ENCODE results near the gene B3GALT4.

The B3GALT4 gene

DNA sequence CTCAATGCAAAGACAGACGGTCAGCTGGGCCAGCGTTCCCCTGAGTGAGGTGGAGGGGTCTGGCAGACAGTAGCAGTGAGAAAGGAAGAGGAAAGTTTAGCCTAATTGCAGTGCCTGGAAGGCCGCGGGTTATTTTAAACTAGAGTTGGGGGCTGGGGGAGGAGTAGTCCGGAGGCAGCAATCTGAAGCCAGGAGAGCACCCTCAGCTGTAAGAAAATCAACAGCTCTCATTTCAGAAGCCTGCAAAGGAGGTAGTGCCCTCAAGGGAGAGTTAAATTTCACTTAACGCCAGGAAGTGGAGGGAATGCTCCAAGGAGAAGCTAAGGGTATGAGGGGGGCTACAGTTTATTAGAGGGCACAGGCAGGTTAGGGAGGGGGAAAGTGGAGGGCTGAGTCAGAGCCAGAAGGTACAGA, 41.7 kb upstream of the B3GALT4 start (continued):
- TF ChIP-seq, protein P1, sequence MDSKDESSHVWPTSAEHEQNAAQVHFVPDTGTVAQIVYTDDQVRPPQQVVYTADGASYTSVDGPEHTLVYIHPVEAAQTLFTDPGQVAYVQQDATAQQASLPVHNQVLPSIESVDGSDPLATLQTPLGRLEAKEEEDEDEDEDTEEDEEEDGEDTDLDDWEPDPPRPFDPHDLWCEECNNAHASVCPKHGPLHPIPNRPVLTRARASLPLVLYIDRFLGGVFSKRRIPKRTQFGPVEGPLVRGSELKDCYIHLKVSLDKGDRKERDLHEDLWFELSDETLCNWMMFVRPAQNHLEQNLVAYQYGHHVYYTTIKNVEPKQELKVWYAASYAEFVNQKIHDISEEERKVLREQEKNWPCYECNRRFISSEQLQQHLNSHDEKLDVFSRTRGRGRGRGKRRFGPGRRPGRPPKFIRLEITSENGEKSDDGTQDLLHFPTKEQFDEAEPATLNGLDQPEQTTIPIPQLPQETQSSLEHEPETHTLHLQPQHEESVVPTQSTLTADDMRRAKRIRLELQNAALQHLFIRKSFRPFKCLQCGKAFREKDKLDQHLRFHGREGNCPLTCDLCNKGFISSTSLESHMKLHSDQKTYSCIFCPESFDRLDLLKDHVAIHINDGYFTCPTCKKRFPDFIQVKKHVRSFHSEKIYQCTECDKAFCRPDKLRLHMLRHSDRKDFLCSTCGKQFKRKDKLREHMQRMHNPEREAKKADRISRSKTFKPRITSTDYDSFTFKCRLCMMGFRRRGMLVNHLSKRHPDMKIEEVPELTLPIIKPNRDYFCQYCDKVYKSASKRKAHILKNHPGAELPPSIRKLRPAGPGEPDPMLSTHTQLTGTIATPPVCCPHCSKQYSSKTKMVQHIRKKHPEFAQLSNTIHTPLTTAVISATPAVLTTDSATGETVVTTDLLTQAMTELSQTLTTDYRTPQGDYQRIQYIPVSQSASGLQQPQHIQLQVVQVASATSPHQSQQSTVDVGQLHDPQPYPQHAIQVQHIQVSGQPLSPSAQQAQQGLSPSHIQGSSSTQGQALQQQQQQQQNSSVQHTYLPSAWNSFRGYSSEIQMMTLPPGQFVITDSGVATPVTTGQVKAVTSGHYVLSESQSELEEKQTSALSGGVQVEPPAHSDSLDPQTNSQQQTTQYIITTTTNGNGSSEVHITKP (tag by site-specific recombination; IDR thresholded peaks at IDR 0.05), result peak; percentile 76
- TF ChIP-seq, protein P2, sequence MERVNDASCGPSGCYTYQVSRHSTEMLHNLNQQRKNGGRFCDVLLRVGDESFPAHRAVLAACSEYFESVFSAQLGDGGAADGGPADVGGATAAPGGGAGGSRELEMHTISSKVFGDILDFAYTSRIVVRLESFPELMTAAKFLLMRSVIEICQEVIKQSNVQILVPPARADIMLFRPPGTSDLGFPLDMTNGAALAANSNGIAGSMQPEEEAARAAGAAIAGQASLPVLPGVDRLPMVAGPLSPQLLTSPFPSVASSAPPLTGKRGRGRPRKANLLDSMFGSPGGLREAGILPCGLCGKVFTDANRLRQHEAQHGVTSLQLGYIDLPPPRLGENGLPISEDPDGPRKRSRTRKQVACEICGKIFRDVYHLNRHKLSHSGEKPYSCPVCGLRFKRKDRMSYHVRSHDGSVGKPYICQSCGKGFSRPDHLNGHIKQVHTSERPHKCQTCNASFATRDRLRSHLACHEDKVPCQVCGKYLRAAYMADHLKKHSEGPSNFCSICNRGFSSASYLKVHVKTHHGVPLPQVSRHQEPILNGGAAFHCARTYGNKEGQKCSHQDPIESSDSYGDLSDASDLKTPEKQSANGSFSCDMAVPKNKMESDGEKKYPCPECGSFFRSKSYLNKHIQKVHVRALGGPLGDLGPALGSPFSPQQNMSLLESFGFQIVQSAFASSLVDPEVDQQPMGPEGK (tag by site-specific recombination; IDR thresholded peaks at IDR 0.05), result peak; percentile 74
- TF ChIP-seq ZNF169 (tag by site-specific recombination; IDR thresholded peaks at IDR 0.05), result no peak
- no peak for TF ChIP-seq SCRT1 (tag by site-specific recombination; IDR thresholded peaks at IDR 0.05; ENCODE audit: borderline replicate concordance)

DNA sequence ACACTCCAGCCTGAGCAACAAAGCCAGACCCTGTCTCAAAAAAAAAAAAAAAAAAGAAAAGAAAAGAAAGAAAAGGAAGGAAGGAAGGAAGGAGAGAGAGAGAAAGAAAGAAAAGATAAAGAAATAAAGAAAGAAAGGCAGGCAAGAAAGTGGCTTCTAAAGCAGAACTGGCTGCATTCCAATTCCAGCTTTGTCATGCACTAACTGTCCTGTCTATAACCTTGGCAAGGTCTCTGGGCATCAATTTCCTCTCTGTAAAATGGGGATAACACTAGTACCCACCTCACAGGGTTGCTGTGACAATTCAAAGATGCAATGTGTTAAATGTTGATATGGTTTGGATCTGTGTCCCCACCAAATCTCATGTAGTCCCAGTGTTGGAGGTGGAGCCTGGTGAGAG, 40.6 kb upstream of the B3GALT4 start:
- H3K36me3 ChIP-seq (ENCODE audit: control insufficient read depth in 2 of 2, insufficient read depth in 1 of 2, low read length in 2 of 2), result no peaks in the 10 kb centered on the region
- CTCF ChIA-PET, result interaction anchor here (0.6 to 2.8 kb wide), 4 partner anchors 12 to 110 kb away, joined by 3 to 12 read pairs (median 4); no protein-coding TSS in a partner anchor
- H3K4me1 ChIP-seq (ENCODE audit: control insufficient read depth, insufficient read depth, low read length), result peaks cover 6% of the 10 kb centered on the region
- no peaks in the 10 kb centered on the region for H3K9me3 ChIP-seq (ENCODE audit: control insufficient read depth, insufficient read depth, low read depth, low read length)
- POLR2A ChIA-PET, result interaction anchor here (0.7 to 0.9 kb wide), 2 partner anchors 8 to 10 kb away, joined by 3 to 7 read pairs; no protein-coding TSS in a partner anchor
- H3K4me3 ChIP-seq (ENCODE audit: low read depth, low read length), result no peak overlapping the region
- H3K27ac ChIP-seq (ENCODE audit: extremely low read depth, low read depth, low read length), result no peak overlapping the region
- TF ChIP-seq, protein P3, sequence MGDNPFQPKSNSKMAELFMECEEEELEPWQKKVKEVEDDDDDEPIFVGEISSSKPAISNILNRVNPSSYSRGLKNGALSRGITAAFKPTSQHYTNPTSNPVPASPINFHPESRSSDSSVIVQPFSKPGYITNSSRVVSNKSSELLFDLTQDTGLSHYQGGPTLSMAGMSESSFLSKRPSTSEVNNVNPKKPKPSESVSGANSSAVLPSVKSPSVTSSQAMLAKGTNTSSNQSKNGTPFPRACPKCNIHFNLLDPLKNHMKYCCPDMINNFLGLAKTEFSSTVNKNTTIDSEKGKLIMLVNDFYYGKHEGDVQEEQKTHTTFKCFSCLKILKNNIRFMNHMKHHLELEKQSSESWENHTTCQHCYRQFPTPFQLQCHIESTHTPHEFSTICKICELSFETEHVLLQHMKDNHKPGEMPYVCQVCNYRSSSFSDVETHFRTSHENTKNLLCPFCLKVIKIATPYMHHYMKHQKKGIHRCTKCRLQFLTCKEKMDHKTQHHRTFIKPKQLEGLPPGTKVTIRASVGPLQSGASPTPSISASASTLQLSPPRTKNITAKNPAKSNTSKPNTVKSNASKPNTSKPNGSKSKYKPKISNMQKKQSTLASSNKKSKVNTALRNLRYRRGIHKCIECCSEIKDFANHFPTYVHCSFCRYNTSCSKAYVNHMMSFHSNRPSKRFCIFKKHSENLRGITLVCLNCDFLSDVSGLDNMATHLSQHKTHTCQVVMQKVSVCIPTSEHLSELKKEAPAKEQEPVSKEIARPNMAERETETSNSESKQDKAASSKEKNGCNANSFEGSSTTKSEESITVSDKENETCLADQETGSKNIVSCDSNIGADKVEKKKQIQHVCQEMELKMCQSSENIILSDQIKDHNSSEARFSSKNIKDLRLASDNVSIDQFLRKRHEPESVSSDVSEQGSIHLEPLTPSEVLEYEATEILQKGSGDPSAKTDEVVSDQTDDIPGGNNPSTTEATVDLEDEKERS (tag by site-specific recombination; IDR thresholded peaks at IDR 0.05), result no peak
- no peak for TF ChIP-seq OSR2 (tag by site-specific recombination; IDR thresholded peaks at IDR 0.05)
- TF ChIP-seq ZNF394 (tag by site-specific recombination; IDR thresholded peaks at IDR 0.05; ENCODE audit: borderline replicate concordance), result no peak
- TF ChIP-seq ZNF174 (tag by site-specific recombination; IDR thresholded peaks at IDR 0.05), result no peak
- no peak for TF ChIP-seq ZNF660 (tag by site-specific recombination; IDR thresholded peaks at IDR 0.05)
- TF ChIP-seq ZNF266 (tag by site-specific recombination; IDR thresholded peaks at IDR 0.05; ENCODE audit: low read depth), result no peak
- TF ChIP-seq ZNF521 (tag by site-specific recombination; IDR thresholded peaks at IDR 0.05), result no peak
- no peak for TF ChIP-seq KLF9 (tag by site-specific recombination; IDR thresholded peaks at IDR 0.05; ENCODE audit: low read depth)
- no peak for TF ChIP-seq ZSCAN16 (tag by site-specific recombination; IDR thresholded peaks at IDR 0.05)
- no peak for TF ChIP-seq YY2 (tag by site-specific recombination; IDR thresholded peaks at IDR 0.05)
- TF ChIP-seq, protein P4, sequence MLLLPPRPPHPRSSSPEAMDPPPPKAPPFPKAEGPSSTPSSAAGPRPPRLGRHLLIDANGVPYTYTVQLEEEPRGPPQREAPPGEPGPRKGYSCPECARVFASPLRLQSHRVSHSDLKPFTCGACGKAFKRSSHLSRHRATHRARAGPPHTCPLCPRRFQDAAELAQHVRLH (tag by site-specific recombination; IDR thresholded peaks at IDR 0.05), result no peak
- TF ChIP-seq, protein P5, sequence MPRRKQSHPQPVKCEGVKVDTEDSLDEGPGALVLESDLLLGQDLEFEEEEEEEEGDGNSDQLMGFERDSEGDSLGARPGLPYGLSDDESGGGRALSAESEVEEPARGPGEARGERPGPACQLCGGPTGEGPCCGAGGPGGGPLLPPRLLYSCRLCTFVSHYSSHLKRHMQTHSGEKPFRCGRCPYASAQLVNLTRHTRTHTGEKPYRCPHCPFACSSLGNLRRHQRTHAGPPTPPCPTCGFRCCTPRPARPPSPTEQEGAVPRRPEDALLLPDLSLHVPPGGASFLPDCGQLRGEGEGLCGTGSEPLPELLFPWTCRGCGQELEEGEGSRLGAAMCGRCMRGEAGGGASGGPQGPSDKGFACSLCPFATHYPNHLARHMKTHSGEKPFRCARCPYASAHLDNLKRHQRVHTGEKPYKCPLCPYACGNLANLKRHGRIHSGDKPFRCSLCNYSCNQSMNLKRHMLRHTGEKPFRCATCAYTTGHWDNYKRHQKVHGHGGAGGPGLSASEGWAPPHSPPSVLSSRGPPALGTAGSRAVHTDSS (tag by site-specific recombination; IDR thresholded peaks at IDR 0.05), result no peak
- no peak for TF ChIP-seq ZNF433 (tag by site-specific recombination; IDR thresholded peaks at IDR 0.05; ENCODE audit: low read depth)
- TF ChIP-seq, protein P6, sequence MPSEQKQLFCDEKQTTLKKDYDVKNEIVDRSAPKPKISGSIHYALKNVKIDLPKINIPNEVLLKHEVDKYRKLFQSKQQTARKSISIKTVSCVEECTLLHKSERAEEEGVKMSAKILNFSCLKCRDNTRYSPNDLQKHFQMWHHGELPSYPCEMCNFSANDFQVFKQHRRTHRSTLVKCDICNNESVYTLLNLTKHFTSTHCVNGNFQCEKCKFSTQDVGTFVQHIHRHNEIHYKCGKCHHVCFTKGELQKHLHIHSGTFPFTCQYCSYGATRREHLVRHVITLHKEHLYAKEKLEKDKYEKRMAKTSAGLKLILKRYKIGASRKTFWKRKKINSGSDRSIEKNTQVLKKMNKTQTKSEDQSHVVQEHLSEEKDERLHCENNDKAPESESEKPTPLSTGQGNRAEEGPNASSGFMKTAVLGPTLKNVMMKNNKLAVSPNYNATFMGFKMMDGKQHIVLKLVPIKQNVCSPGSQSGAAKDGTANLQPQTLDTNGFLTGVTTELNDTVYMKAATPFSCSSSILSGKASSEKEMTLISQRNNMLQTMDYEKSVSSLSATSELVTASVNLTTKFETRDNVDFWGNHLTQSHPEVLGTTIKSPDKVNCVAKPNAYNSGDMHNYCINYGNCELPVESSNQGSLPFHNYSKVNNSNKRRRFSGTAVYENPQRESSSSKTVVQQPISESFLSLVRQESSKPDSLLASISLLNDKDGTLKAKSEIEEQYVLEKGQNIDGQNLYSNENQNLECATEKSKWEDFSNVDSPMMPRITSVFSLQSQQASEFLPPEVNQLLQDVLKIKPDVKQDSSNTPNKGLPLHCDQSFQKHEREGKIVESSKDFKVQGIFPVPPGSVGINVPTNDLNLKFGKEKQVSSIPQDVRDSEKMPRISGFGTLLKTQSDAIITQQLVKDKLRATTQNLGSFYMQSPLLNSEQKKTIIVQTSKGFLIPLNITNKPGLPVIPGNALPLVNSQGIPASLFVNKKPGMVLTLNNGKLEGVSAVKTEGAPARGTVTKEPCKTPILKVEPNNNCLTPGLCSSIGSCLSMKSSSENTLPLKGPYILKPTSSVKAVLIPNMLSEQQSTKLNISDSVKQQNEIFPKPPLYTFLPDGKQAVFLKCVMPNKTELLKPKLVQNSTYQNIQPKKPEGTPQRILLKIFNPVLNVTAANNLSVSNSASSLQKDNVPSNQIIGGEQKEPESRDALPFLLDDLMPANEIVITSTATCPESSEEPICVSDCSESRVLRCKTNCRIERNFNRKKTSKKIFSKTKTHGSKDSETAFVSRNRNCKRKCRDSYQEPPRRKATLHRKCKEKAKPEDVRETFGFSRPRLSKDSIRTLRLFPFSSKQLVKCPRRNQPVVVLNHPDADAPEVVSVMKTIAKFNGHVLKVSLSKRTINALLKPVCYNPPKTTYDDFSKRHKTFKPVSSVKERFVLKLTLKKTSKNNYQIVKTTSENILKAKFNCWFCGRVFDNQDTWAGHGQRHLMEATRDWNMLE (tag by site-specific recombination; conservative IDR thresholded peaks at IDR 0.05; ENCODE audit: low read depth), result no peak
- TF ChIP-seq ZNF112 (tag by site-specific recombination; IDR thresholded peaks at IDR 0.05), result no peak
- no peak for TF ChIP-seq ZNF202 (tag by site-specific recombination; IDR thresholded peaks at IDR 0.05; ENCODE audit: borderline replicate concordance)
- TF ChIP-seq ZNF624 (tag by site-specific recombination; IDR thresholded peaks at IDR 0.05), result no peak
